ENCODE measurements around the gene AUTS2.

AUTS2 gene

DNA sequence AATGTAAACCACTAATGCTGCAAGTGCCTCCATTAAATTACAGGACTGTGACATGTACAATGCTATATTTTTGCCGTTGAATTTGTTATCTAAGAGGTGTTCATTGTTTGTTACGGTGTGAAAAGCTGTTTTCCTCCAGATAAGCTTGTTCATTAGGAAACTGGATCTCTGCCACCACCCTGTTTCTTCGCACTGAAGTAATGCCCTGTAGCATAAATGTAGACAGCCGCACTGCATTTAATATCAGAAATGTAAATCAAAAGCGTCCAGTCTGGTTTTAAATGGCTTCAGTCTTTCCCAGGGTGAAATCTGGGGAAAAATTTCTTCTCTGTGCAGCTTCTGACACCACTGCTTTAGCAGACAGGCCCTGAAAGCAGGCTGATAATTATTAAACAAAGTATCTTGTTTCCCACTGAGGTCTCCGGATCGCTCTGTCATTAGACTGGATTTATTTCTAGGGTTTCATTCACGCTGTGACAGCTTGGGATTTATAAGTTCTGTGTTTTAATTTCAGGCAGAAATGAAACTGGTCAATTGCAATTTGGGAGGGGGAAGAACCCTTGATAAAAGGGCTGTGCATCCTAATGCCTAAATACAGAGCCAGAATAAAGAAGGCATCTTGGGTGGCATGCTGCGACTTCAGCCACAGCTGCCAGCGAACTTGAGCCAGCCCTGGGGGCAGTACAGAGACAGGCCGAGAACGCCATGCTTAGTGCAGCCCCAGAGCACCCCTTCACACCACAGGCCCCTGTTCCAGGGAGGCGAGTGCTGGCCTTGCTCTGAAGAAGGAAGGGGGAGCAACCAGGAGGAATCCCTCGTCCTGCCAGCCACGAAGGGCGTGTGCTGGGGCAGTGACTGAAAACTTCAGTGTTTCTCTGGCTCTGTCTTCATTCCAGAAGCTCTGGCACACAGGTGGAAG lies 985.9 kb downstream of the AUTS2 start:
- H3K9me3 ChIP-seq (ENCODE audit: insufficient read depth, low read length) = no peaks in the 10 kb centered on the region
- H3K4me3 ChIP-seq (ENCODE audit: insufficient read depth, low read length, poor library complexity, severe bottlenecking) = no peak overlapping the region
- no peaks in the 10 kb centered on the region for H3K79me2 ChIP-seq (ENCODE audit: insufficient read depth, low read length)
- no peak overlapping the region for H2AFZ ChIP-seq (ENCODE audit: low read depth, low read length, severe bottlenecking)
- H3K27me3 ChIP-seq (ENCODE audit: low read length) = no peaks in the 10 kb centered on the region
- H3K4me2 ChIP-seq (ENCODE audit: low read depth, low read length, poor library complexity, severe bottlenecking) = no peak overlapping the region
- no peaks in the 10 kb centered on the region for H3K36me3 ChIP-seq (ENCODE audit: low read length)
- no peaks in the 10 kb centered on the region for H3K9me2 ChIP-seq (replicated peaks; ENCODE audit: insufficient read depth, low read length)
- TF ChIP-seq EZH2phosphoT487 (conservative IDR thresholded peaks at IDR 0.05; ENCODE audit: low read length) = no peak
- TF ChIP-seq, protein P1, sequence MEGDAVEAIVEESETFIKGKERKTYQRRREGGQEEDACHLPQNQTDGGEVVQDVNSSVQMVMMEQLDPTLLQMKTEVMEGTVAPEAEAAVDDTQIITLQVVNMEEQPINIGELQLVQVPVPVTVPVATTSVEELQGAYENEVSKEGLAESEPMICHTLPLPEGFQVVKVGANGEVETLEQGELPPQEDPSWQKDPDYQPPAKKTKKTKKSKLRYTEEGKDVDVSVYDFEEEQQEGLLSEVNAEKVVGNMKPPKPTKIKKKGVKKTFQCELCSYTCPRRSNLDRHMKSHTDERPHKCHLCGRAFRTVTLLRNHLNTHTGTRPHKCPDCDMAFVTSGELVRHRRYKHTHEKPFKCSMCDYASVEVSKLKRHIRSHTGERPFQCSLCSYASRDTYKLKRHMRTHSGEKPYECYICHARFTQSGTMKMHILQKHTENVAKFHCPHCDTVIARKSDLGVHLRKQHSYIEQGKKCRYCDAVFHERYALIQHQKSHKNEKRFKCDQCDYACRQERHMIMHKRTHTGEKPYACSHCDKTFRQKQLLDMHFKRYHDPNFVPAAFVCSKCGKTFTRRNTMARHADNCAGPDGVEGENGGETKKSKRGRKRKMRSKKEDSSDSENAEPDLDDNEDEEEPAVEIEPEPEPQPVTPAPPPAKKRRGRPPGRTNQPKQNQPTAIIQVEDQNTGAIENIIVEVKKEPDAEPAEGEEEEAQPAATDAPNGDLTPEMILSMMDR (IDR thresholded peaks at IDR 0.05; ENCODE audit: insufficient read depth, low read length, poor library complexity, severe bottlenecking) = no peak
- no peaks in the 10 kb centered on the region for H3F3A ChIP-seq (ENCODE audit: insufficient read depth)
- H4K20me1 ChIP-seq (ENCODE audit: low read depth, low read length) = no peaks in the 10 kb centered on the region
- no peak overlapping the region for H3K9ac ChIP-seq (ENCODE audit: low read length)
- H3K27ac ChIP-seq (ENCODE audit: low read depth, low read length) = no peak overlapping the region

GRCh38 chr7:70585071-70585470 lies 986.8 kb downstream of the AUTS2 start:
- H4K20me1 ChIP-seq (ENCODE audit: low read depth, low read length) = no peaks in the 10 kb centered on the region
- H3F3A ChIP-seq (ENCODE audit: insufficient read depth) = no peaks in the 10 kb centered on the region
- H3K79me2 ChIP-seq (ENCODE audit: insufficient read depth, low read length) = no peaks in the 10 kb centered on the region
- TF ChIP-seq EZH2phosphoT487 (conservative IDR thresholded peaks at IDR 0.05; ENCODE audit: low read length) = no peak
- TF ChIP-seq, protein P1 (IDR thresholded peaks at IDR 0.05; ENCODE audit: insufficient read depth, low read length, poor library complexity, severe bottlenecking) = no peak
- H3K9me2 ChIP-seq (replicated peaks; ENCODE audit: insufficient read depth, low read length) = no peaks in the 10 kb centered on the region
- no peaks in the 10 kb centered on the region for H3K9me3 ChIP-seq (ENCODE audit: insufficient read depth, low read length)
- no peaks in the 10 kb centered on the region for H3K36me3 ChIP-seq (ENCODE audit: low read length)
- no peaks in the 10 kb centered on the region for H3K27me3 ChIP-seq (ENCODE audit: low read length)
- H3K9ac ChIP-seq (ENCODE audit: low read length) = no peak overlapping the region
- no peak overlapping the region for H2AFZ ChIP-seq (ENCODE audit: low read depth, low read length, severe bottlenecking)
- H3K4me3 ChIP-seq (ENCODE audit: insufficient read depth, low read length, poor library complexity, severe bottlenecking) = no peak overlapping the region
- H3K27ac ChIP-seq (ENCODE audit: low read depth, low read length) = no peak overlapping the region
- H3K4me2 ChIP-seq (ENCODE audit: low read depth, low read length, poor library complexity, severe bottlenecking) = no peak overlapping the region

- H3K27me3 ChIP-seq (ENCODE audit: low read length) = no peaks in the 10 kb centered on the region
- no peak overlapping the region for H3K27ac ChIP-seq (ENCODE audit: low read depth, low read length)
- no peaks in the 10 kb centered on the region for H4K20me1 ChIP-seq (ENCODE audit: low read depth, low read length)
- no peak overlapping the region for H3K4me2 ChIP-seq (ENCODE audit: low read depth, low read length, poor library complexity, severe bottlenecking)
- no peaks in the 10 kb centered on the region for H3K36me3 ChIP-seq (ENCODE audit: low read length)
- no peaks in the 10 kb centered on the region for H3K9me3 ChIP-seq (ENCODE audit: insufficient read depth, low read length)
- TF ChIP-seq, protein P1 (IDR thresholded peaks at IDR 0.05; ENCODE audit: insufficient read depth, low read length, poor library complexity, severe bottlenecking) = no peak
- no peak for TF ChIP-seq EZH2phosphoT487 (conservative IDR thresholded peaks at IDR 0.05; ENCODE audit: low read length)
- no peak overlapping the region for H3K9ac ChIP-seq (ENCODE audit: low read length)
- no peaks in the 10 kb centered on the region for H3K79me2 ChIP-seq (ENCODE audit: insufficient read depth, low read length)
- H2AFZ ChIP-seq (ENCODE audit: low read depth, low read length, severe bottlenecking) = no peak overlapping the region
- H3F3A ChIP-seq (ENCODE audit: insufficient read depth) = no peaks in the 10 kb centered on the region
- H3K4me3 ChIP-seq (ENCODE audit: insufficient read depth, low read length, poor library complexity, severe bottlenecking) = no peak overlapping the region
- H3K9me2 ChIP-seq (replicated peaks; ENCODE audit: insufficient read depth, low read length) = no peaks in the 10 kb centered on the region
Measured at GRCh38 chr7:70586822-70587221, 988.5 kb downstream of the AUTS2 start.

All from SU-DHL-6 (cell line).